ENCODE data around the gene FCER2.

Gene FCER2

GRCh38 chr19:7645163-7645562 is 56.8 kb downstream of the FCER2 start:
- DNase-seq = no peak

- no peak for DNase-seq
Observed at GRCh38 chr19:7644550-7644877, 57.4 kb downstream of the FCER2 start.

- peak; percentile 14 for DNase-seq
Observed at GRCh38 chr19:7643629-7644549, 58.0 kb downstream of the FCER2 start.

GRCh38 chr19:7643031-7643415 is 58.9 kb downstream of the FCER2 start:
- no peak for DNase-seq

- no peak for DNase-seq
Observed at GRCh38 chr19:7642295-7643030, 59.5 kb downstream of the FCER2 start.

GRCh38 chr19:7641290-7642276 is 60.3 kb downstream of the FCER2 start:
- DNase-seq = no peak

GRCh38 chr19:7640803-7641202 is 61.1 kb downstream of the FCER2 start:
- no peak for DNase-seq

GRCh38 chr19:7639863-7640348 is 62.0 kb downstream of the FCER2 start:
- DNase-seq = no peak

- DNase-seq = no peak
Observed at GRCh38 chr19:7638802-7639465, 63.0 kb downstream of the FCER2 start.
